GM23338 (cell line): ENCODE data around the gene TUBB1. TPM values are rescaled to one million over a fixed set of nuclear protein-coding genes. Genes with fewer than 3 reads are reported as not detected.

Experiments used
- ATAC-seq: fragments of 200-7000 bp; cut with Tn5 transposase; 3 replicates; pipeline ENCODE4 v1.9.1; 2020
- DNase-seq: peaks from one replicate; pipeline ENCODE4 v3.0.0-alpha.2; 2015; ENCODE audit warnings: low spot score
- H2AFZ ChIP-seq: fragments of 200-600 bp; sonication (generic); 2 replicates; pipeline ENCODE4 v1.8.0; 2016; ENCODE audit warnings: antibody characterized with exemption, mild to moderate bottlenecking, moderate library complexity
- H3F3A ChIP-seq: fragments of 200-600 bp; sonication (generic); replicated peaks from 2 replicates; pipeline ENCODE4 v1.8.0; 2017; ENCODE audit warnings: antibody characterized with exemption, mixed run types, low read depth
- H3K27ac ChIP-seq: fragments of 200-600 bp; sonication (generic); 2 replicates; pipeline ENCODE4 v1.6.1; 2016; ENCODE audit warnings: low read depth
- H3K27me3 ChIP-seq: fragments of 200-600 bp; sonication (generic); 2 replicates; pipeline ENCODE4 v1.8.0; 2016; ENCODE audit warnings: mild to moderate bottlenecking, mixed run types, moderate library complexity; ENCODE audit not compliant: insufficient read depth
- H3K36me3 ChIP-seq: fragments of 200-600 bp; sonication (generic); 2 replicates; pipeline ENCODE4 v1.8.0; 2016; ENCODE audit warnings: mild to moderate bottlenecking; ENCODE audit not compliant: insufficient read depth
- H3K4me1 ChIP-seq: fragments of 200-600 bp; sonication (generic); 2 replicates; pipeline ENCODE4 v1.8.0; 2016; ENCODE audit warnings: mild to moderate bottlenecking, moderate library complexity; ENCODE audit not compliant: insufficient read depth
- H3K4me2 ChIP-seq: fragments of 200-600 bp; sonication (generic); 2 replicates; pipeline ENCODE4 v1.7.1; 2017; ENCODE audit warnings: mixed run types
- H3K4me3 ChIP-seq: fragments of 200-600 bp; sonication (generic); 2 replicates; pipeline ENCODE4 v1.6.1; 2016; ENCODE audit warnings: mixed run types
- H3K79me2 ChIP-seq: fragments of 200-600 bp; sonication (generic); replicated peaks from 2 replicates; pipeline ENCODE4 v1.8.0; 2017; ENCODE audit warnings: mild to moderate bottlenecking; ENCODE audit not compliant: insufficient read depth
- H3K9me2 ChIP-seq: fragments of 200-600 bp; sonication (generic); 2 replicates; pipeline ENCODE4 v1.8.0; 2017; ENCODE audit not compliant: insufficient read depth
- H4K20me1 ChIP-seq: fragments of 200-600 bp; sonication (generic); replicated peaks from 2 replicates; pipeline ENCODE4 v1.8.0; 2017; ENCODE audit warnings: mild to moderate bottlenecking; ENCODE audit not compliant: insufficient read depth
- H3K27ac Mint-ChIP-seq: 2 replicates; pipeline ENCODE4 v1.8.0; 2020; ENCODE audit warnings: inconsistent platforms, mild to moderate bottlenecking, moderate library complexity, mixed read lengths
- H3K27me3 Mint-ChIP-seq: 3 replicates; pipeline ENCODE4 v1.8.0; 2022; ENCODE audit warnings: low read depth, mild to moderate bottlenecking, moderate library complexity, mixed read lengths, inconsistent platforms; ENCODE audit not compliant: insufficient read depth, poor library complexity
- H3K36me3 Mint-ChIP-seq: 3 replicates; pipeline ENCODE4 v1.8.0; 2021; ENCODE audit warnings: low read depth, mild to moderate bottlenecking, inconsistent platforms, moderate library complexity, mixed read lengths
- H3K4me1 Mint-ChIP-seq: 3 replicates; pipeline ENCODE4 v1.8.0; 2020; ENCODE audit warnings: mild to moderate bottlenecking, inconsistent platforms, mixed read lengths
- H3K4me3 Mint-ChIP-seq: 3 replicates; pipeline ENCODE4 v1.8.0; 2021; ENCODE audit warnings: moderate library complexity, mild to moderate bottlenecking, inconsistent platforms, mixed read lengths
- H3K9me3 Mint-ChIP-seq: 3 replicates; pipeline ENCODE4 v1.8.0; 2020; ENCODE audit warnings: moderate library complexity, mild to moderate bottlenecking, inconsistent platforms, mixed read lengths
- CREB1 ChIP-seq: fragments of 250-450 bp; sonication (Bioruptor Pico); IDR thresholded peaks from 2 replicates; pipeline ENCODE4 v1.5.0; 2020; ENCODE audit warnings: low read depth, mild to moderate bottlenecking, moderate library complexity
- ETS1 ChIP-seq: IDR thresholded peaks from 2 replicates; pipeline ENCODE4 v1.6.1; 2016; ENCODE audit warnings: antibody characterized with exemption
- EZH2 ChIP-seq: fragments of 200-600 bp; sonication (generic); IDR thresholded peaks from one replicate; pipeline ENCODE4 v1.8.0; 2017; ENCODE audit warnings: antibody characterized with exemption, mild to moderate bottlenecking, low read depth; ENCODE audit not compliant: unreplicated experiment
- JUNB ChIP-seq: IDR thresholded peaks from one replicate; pipeline ENCODE4 v1.6.1; 2016; ENCODE audit warnings: antibody characterized with exemption; ENCODE audit not compliant: unreplicated experiment
- NANOG ChIP-seq: IDR thresholded peaks from 2 replicates; pipeline ENCODE4 v1.6.1; 2016; ENCODE audit warnings: antibody characterized with exemption, borderline replicate concordance
- POLR2AphosphoS5 ChIP-seq: IDR thresholded peaks from 2 replicates; pipeline ENCODE4 v1.6.1; 2016; ENCODE audit warnings: antibody characterized with exemption, low read depth
- REST ChIP-seq: IDR thresholded peaks from one replicate; pipeline ENCODE4 v1.6.1; 2018; ENCODE audit warnings: antibody characterized with exemption; ENCODE audit not compliant: unreplicated experiment
- STAT1 ChIP-seq: IDR thresholded peaks from one replicate; pipeline ENCODE4 v1.6.1; 2016; ENCODE audit warnings: antibody characterized with exemption; ENCODE audit not compliant: unreplicated experiment
- ZNF114 ChIP-seq: fragments of 250-450 bp; sonication (Bioruptor Pico); IDR thresholded peaks from 2 replicates; pipeline ENCODE4 v1.5.0; 2020; ENCODE audit warnings: mild to moderate bottlenecking, moderate library complexity
- ZNF331 ChIP-seq: fragments of 250-450 bp; sonication (Bioruptor Pico); IDR thresholded peaks from 2 replicates; pipeline ENCODE4 v1.5.0; 2020; ENCODE audit warnings: low read depth, mild to moderate bottlenecking, moderate library complexity
- polyA plus RNA-seq: library from polyadenylated mRNA; unstranded; fragments of >200 nt; fragmentation: Nextera tagmentation; extraction: Ambion mirVana; gene quantifications from 2 replicates; pipeline ENCODE4 v1.2.1, GENCODE V29; 2016
- total RNA-seq: library from RNA; depleted of rRNA; stranded (reverse); fragments of >200 nt; shearing (Covaris generic); gene quantifications from 2 replicates; pipeline ENCODE4 v1.2.3, GENCODE V29; 2014
- TF ChIP-seq, protein P1 (sequence below): fragments of 250-450 bp; sonication (Bioruptor Pico); IDR thresholded peaks from 2 replicates; pipeline ENCODE4 v1.5.0; 2020; ENCODE audit warnings: mild to moderate bottlenecking, moderate library complexity
- TF ChIP-seq, protein P2 (sequence below), 2 experiments: fragments of 200-600 bp in 1 of 2; sonication (generic) in 1 of 2; conservative IDR thresholded peaks; 2 replicates each; pipeline versions ENCODE4 v1.5.1 to v1.6.1; 2016 to 2017; ENCODE audit warnings: antibody characterized with exemption in 2 of 2, low read depth in 2 of 2, mild to moderate bottlenecking in 2 of 2, moderate library complexity in 1 of 2

TUBB1 gene
- total and polyA plus RNA-seq, 2 experiments from 2014 or later, result not detected

DNA sequence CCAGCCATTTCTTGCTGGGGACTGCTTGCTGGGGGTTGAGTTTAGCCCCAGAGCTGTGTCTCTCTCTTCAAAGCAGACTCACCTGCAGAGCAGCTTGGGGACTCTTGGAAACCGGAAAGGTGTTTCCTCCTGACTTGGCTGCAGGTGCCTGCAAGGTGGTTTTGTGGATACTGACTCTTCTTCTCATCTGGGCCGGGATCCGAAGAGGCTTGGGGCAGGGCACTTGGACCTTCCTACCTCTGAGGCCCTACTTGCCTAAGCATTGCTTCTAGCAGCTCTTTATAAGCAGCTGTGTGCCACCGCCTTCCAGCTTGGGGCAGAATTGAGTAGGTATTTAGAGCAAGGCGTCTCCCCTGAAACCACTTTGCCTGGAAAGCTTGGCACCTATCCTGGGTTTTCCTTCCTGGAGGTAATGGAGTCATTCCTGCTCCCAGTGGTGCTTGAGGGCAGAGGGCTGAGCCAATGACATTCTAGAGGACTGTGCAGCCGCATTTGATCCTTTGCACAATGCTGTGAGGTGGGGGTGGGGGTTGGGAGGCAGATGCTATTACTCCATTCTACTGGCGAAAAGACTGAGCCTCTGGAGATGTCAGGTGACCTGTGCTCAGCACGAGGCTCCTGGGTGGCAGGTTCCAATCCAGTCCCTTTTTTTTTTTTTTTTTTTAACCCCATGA, 8.8 kb upstream of the TUBB1 start:
- Histone ChIP-seq H3K79me2 (no peaks in the 10 kb centered on the region), H3K36me3 (no peaks in the 10 kb centered on the region), H3K4me3 (no peak overlapping the region), H3K27ac (no peak overlapping the region), H3F3A (no peaks in the 10 kb centered on the region), H3K27me3 (peaks cover 11% of the 10 kb centered on the region), H3K9me2 (no peaks in the 10 kb centered on the region), H3K4me2 (no peak overlapping the region), H3K4me1 (peaks cover 5% of the 10 kb centered on the region; the same call in 1 of the 2 replicates), H2AFZ (no peak overlapping the region), H4K20me1 (no peaks in the 10 kb centered on the region)
- TF ChIP-seq REST, result no peak
- TF ChIP-seq JUNB, result no peak
- no peak for TF ChIP-seq CREB1 (CRISPR knock-in tag)
- no peak for TF ChIP-seq ZNF114 (CRISPR knock-in tag)
- TF ChIP-seq NANOG, result no peak
- TF ChIP-seq STAT1, result no peak
- no peak for TF ChIP-seq POLR2AphosphoS5
- no peak for TF ChIP-seq ZNF331 (CRISPR knock-in tag)
- no peak for TF ChIP-seq EZH2
- no peak for TF ChIP-seq ETS1
- TF ChIP-seq, protein P1, sequence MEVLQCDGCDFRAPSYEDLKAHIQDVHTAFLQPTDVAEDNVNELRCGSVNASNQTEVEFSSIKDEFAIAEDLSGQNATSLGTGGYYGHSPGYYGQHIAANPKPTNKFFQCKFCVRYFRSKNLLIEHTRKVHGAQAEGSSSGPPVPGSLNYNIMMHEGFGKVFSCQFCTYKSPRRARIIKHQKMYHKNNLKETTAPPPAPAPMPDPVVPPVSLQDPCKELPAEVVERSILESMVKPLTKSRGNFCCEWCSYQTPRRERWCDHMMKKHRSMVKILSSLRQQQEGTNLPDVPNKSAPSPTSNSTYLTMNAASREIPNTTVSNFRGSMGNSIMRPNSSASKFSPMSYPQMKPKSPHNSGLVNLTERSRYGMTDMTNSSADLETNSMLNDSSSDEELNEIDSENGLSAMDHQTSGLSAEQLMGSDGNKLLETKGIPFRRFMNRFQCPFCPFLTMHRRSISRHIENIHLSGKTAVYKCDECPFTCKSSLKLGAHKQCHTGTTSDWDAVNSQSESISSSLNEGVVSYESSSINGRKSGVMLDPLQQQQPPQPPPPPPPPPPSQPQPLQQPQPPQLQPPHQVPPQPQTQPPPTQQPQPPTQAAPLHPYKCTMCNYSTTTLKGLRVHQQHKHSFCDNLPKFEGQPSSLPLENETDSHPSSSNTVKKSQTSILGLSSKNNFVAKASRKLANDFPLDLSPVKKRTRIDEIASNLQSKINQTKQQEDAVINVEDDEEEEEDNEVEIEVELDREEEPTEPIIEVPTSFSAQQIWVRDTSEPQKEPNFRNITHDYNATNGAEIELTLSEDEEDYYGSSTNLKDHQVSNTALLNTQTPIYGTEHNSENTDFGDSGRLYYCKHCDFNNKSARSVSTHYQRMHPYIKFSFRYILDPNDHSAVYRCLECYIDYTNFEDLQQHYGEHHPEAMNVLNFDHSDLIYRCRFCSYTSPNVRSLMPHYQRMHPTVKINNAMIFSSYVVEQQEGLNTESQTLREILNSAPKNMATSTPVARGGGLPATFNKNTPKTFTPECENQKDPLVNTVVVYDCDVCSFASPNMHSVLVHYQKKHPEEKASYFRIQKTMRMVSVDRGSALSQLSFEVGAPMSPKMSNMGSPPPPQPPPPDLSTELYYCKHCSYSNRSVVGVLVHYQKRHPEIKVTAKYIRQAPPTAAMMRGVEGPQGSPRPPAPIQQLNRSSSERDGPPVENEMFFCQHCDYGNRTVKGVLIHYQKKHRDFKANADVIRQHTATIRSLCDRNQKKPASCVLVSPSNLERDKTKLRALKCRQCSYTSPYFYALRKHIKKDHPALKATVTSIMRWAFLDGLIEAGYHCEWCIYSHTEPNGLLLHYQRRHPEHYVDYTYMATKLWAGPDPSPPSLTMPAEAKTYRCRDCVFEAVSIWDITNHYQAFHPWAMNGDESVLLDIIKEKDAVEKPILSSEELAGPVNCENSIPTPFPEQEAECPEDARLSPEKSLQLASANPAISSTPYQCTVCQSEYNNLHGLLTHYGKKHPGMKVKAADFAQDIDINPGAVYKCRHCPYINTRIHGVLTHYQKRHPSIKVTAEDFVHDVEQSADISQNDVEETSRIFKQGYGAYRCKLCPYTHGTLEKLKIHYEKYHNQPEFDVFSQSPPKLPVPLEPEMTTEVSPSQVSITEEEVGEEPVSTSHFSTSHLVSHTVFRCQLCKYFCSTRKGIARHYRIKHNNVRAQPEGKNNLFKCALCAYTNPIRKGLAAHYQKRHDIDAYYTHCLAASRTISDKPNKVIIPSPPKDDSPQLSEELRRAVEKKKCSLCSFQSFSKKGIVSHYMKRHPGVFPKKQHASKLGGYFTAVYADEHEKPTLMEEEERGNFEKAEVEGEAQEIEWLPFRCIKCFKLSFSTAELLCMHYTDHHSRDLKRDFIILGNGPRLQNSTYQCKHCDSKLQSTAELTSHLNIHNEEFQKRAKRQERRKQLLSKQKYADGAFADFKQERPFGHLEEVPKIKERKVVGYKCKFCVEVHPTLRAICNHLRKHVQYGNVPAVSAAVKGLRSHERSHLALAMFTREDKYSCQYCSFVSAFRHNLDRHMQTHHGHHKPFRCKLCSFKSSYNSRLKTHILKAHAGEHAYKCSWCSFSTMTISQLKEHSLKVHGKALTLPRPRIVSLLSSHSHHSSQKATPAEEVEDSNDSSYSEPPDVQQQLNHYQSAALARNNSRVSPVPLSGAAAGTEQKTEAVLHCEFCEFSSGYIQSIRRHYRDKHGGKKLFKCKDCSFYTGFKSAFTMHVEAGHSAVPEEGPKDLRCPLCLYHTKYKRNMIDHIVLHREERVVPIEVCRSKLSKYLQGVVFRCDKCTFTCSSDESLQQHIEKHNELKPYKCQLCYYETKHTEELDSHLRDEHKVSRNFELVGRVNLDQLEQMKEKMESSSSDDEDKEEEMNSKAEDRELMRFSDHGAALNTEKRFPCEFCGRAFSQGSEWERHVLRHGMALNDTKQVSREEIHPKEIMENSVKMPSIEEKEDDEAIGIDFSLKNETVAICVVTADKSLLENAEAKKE (CRISPR knock-in tag), result no peak
- TF ChIP-seq, protein P2, sequence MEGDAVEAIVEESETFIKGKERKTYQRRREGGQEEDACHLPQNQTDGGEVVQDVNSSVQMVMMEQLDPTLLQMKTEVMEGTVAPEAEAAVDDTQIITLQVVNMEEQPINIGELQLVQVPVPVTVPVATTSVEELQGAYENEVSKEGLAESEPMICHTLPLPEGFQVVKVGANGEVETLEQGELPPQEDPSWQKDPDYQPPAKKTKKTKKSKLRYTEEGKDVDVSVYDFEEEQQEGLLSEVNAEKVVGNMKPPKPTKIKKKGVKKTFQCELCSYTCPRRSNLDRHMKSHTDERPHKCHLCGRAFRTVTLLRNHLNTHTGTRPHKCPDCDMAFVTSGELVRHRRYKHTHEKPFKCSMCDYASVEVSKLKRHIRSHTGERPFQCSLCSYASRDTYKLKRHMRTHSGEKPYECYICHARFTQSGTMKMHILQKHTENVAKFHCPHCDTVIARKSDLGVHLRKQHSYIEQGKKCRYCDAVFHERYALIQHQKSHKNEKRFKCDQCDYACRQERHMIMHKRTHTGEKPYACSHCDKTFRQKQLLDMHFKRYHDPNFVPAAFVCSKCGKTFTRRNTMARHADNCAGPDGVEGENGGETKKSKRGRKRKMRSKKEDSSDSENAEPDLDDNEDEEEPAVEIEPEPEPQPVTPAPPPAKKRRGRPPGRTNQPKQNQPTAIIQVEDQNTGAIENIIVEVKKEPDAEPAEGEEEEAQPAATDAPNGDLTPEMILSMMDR (conservative IDR thresholded peaks at IDR 0.05; ENCODE audit: low read depth in 2 of 2), result no peak
- DNase-seq (no peak), ATAC-seq (no peak)
- peaks cover 16% of the 10 kb centered on the region; the same call in 2 of the 3 replicates for H3K4me1 Mint-ChIP-seq
- no peaks in the 10 kb centered on the region for H3K9me3 Mint-ChIP-seq
- peaks cover 24% of the 10 kb centered on the region for H3K27me3 Mint-ChIP-seq
- H3K4me3 Mint-ChIP-seq, result no peak overlapping the region
- no peaks in the 10 kb centered on the region for H3K36me3 Mint-ChIP-seq
- no peak overlapping the region for H3K27ac Mint-ChIP-seq
